NAMALWA (cell line): ENCODE measurements around the gene THBS1.

Source experiments
- DNase-seq: peaks from one replicate; pipeline ENCODE4 v3.0.0-alpha.2; 2015; ENCODE audit warnings: low spot score

The THBS1 gene

DNA sequence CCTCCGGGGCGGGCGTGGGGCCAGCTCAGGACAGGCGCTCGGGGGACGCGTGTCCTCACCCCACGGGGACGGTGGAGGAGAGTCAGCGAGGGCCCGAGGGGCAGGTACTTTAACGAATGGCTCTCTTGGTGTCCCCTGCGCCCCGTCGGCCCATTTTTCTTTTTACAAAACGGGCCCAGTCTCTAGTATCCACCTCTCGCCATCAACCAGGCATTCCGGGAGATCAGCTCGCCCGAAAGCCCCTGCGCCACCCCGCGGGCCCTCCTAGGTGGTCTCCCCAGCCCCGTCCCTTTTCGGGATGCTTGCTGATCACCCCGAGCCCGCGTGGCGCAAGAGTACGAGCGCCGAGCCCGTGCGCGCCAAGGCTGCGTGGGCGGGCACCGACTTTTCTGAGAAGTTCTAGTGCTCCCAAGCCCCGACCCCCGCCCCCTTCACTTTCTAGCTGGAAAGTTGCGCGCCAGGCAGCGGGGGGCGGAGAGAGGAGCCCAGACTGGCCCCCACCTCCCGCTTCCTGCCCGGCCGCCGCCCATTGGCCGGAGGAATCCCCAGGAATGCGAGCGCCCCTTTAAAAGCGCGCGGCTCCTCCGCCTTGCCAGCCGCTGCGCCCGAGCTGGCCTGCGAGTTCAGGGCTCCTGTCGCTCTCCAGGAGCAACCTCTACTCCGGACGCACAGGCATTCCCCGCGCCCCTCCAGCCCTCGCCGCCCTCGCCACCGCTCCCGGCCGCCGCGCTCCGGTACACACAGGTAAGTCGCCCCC is at the start of gene THBS1:
Gene THBS1 (plus strand): TSS at position 595 of the 757 bp plus-strand sequence. CDS start 779 bp downstream, outside the sequence.
- no peak for DNase-seq

DNA sequence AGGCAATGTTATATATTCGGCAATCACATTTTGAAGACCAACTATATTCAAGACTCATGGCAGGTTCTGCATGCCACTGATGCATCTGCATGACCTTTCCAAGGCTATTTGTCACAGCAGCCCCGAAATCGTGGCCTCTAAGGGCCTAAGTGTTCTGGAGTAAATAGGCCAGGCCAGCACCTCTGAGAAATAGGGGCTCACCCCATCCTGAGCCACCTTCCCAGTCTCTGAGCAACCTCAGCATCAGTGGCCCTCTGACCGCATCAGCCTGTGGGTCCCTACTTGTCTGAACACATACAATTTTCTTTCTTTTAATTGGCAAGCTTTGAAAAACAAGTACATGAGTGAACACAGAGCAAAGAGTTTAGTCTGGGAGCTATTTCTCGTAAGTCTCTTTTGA is 45.9 kb upstream of the THBS1 start:
- DNase-seq = no peak

GRCh38 chr15:39535466-39535865 is 45.4 kb upstream of the THBS1 start:
- no peak for DNase-seq

DNA sequence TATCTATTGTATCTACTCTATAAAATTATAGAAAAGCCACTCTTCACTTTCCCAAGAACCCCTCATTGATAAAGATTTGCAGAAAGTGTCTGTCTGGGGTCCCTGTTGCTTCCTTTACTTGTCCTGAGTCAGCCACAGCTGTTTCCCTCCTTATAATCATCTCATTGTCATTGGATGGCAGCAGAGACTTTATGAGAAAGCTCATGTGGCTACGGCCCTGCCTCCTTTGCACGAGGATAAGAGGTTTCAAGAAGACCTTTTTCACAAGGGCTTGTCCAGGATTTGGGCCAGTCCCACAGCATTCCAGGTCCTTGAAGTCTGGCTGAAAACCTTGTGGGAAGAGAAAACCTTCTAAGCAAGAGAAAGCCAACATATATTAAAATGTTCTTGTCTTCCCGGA is 41.9 kb upstream of the THBS1 start:
- no peak for DNase-seq

GRCh38 chr15:39539466-39539865 is 41.4 kb upstream of the THBS1 start:
- no peak for DNase-seq

GRCh38 chr15:39539973-39540558 is 40.8 kb upstream of the THBS1 start:
- DNase-seq = no peak

- no peak for DNase-seq
Measured at GRCh38 chr15:39542385-39543065, 38.4 kb upstream of the THBS1 start.

DNA sequence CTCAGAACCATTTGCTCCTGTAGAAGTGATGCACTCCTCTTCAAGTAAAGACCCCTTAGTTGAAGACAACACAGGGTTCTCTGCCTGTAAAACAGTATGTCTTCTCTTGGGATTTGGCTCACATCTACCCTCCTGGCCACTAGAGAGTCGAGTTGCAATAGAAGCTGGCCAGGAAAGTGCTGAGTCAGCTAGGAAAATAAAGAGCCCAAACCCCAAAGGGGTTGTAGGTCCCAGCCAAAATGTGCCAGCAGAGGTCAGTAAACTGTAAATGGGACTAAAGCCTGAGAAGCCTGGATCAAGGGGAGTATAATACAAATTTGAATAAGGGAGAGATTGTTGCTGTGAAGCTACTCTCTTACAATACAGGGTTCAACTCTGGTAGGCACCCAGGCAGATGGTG is 37.2 kb upstream of the THBS1 start:
- DNase-seq = no peak

- no peak for DNase-seq
Measured at GRCh38 chr15:39546842-39547241, 34.0 kb upstream of the THBS1 start.

GRCh38 chr15:39548561-39548960 is 32.3 kb upstream of the THBS1 start:
- no peak for DNase-seq

GRCh38 chr15:39549912-39550311 is 31.0 kb upstream of the THBS1 start:
- DNase-seq = no peak

DNA sequence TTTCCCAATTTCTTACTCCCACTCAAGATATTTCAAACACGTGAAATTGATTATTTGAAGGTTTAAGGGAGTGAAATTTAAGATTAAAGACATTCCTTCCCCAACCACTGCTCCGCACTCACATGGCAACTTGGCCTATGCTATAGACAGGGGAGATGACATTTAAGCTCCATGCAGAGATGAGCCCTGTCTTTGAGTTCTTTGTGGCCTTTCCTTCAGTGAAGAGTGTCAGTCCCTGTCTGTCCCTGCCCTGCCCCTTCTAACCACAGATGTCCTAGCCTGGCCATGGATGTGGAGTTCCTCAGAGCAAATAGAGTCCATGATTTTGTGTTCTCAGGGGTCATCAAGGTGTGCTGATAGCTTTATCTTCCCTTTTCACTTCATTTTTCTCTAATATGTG is 29.4 kb upstream of the THBS1 start:
- DNase-seq = no peak

- DNase-seq = no peak
Measured at GRCh38 chr15:39552556-39552955, 28.3 kb upstream of the THBS1 start.

DNA sequence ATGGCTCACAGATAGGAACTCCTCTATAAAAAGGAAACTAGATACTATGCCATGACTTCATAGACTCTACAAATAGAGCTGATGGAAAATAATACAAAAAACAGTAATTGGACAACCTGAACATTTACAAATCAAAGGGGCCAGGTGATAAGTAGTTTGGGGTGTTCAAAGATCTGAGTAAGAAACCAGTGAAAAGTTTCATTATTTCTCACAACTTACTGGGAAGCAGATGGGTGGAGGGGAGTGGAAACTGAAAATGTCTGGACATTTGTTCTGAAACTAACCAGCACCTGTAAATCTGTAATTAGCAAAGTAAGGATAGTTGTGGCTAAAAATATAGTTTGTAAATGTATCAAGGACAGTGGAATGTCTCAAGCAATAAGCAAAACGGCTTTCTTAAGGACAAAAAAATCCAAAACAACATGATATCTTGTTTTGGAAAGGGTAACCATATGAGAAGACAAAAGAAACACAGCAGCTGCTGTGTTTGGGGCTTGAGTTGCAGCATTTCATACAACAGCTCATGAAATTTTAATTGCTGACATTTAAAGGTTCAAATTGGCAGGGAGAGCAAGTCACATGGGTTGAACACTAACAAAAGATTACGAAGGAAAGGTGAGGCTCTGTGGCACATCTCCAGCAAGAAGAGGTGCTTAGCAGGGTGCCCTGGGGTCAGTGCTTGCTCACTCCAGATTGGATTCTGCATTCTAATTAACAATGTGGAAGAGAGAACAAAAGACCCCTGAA is 26.8 kb upstream of the THBS1 start:
- no peak for DNase-seq

- no peak for DNase-seq
Measured at GRCh38 chr15:39554746-39555387, 26.0 kb upstream of the THBS1 start.

- DNase-seq = no peak
Measured at GRCh38 chr15:39555885-39556284, 25.0 kb upstream of the THBS1 start.

GRCh38 chr15:39556461-39556860 is 24.4 kb upstream of the THBS1 start:
- no peak for DNase-seq

DNA sequence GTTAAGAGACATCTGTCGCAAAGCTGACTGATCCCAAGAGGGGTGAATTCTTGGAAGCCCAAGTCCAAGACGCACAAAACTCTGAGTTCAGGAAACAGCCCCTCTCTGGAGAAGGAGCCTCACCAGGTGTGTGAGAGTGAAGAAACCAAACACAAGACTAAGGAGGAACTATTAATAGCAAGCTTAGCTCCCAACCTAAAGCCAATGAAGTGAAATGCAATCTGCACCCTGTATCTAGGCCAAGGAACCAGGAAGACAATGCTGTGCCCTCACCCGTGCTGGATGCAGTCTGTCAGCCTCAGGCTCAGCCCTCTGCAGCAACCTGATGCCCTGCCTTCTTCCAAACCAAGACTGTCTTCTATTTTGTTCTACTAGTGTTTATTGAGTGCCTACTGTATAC is 22.5 kb upstream of the THBS1 start:
- no peak for DNase-seq

DNA sequence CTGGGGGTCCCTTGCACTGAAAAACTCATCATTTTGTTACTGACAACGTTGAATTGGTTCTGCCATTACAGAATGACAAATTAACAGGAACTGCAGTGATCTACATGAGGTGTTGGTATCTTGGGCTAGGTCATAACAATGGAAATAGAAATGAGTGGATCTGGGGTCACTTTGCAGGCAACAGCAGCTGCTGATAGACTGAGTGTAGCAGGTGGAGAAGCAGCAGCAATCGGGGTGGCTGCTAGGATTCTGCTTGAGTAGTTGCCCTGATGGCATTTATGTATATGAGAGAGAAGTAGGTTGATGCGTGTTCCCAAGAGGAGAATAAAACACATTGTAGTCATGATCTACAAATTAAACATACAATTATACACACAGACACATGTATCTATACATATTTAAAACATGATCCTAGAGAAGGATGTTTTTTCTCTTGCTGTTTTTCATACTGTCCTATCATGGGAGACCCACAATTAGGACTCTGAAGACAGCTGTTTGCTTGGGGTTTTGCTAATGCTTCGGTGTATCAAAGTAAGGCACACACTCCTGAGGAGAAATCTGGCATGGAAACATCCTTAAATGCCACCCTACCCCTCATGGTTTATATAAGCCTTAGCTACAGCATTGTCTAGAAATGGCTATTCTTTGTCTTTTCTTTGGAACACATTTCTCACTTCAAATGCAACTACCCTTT is 15.8 kb upstream of the THBS1 start:
- DNase-seq = no peak

GRCh38 chr15:39565851-39566250 is 15.0 kb upstream of the THBS1 start:
- no peak for DNase-seq

DNA sequence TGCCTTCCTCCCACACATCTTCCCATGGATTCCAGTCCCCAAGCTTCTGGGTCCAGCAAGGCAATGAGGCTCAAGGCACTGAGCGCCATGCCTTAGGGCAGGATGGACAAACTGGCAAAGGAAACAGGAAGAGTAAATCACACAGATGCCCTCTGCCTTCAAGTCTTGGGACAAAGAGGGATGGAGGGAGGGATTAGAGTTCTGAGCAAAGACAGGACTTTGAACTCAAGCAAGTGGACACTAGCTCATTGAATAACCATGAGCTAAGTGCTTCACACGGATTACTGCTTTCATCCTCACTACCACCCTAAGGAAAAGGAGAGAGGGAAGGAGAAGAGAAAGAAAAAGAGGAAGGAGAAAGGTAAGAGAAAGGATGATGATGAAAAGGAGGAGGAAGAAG is 7.6 kb upstream of the THBS1 start:
- DNase-seq = no peak

DNA sequence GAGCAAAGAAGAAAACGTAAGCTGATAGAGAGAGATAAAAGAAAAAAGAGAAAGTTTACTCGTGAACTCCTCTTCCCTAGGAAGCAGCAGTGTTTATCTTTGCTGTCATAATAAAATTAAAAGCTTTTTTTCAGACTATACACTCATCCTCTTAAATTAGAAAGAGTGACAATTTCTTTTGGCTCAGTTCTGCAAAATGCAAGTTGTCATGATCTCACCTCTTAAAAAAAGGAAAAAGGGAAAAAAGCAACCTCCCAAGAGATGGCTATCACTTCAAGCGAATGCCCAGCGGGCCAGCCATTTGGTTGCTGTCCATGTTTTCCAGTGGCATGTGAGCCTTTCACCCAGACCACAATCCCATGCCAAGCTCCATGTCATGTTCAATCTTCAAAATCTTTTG is 7.0 kb upstream of the THBS1 start:
- no peak for DNase-seq
